ELR (cell line): ENCODE data around the gene TMEM63C.

Experiments used
- DNase-seq: peaks from one replicate; pipeline ENCODE4 v3.0.0-alpha.2; 2015; ENCODE audit warnings: low read depth

TMEM63C gene

GRCh38 chr14:77199590-77199989 lies 18.0 kb downstream of the TMEM63C start:
- no peak for DNase-seq

GRCh38 chr14:77200406-77200985 lies 18.9 kb downstream of the TMEM63C start:
- DNase-seq: no peak

GRCh38 chr14:77201696-77202095 lies 20.1 kb downstream of the TMEM63C start:
- DNase-seq: no peak

- DNase-seq: no peak
These were observed 22.2 kb downstream of the TMEM63C start for GRCh38 chr14:77203611-77204458.

GRCh38 chr14:77204459-77204771 lies 22.8 kb downstream of the TMEM63C start:
- DNase-seq: no peak

- DNase-seq: no peak
These were observed 23.3 kb downstream of the TMEM63C start for GRCh38 chr14:77204907-77205306.

- DNase-seq: no peak
These were observed 24.0 kb downstream of the TMEM63C start for GRCh38 chr14:77205566-77205965.

- DNase-seq: no peak
These were observed 24.7 kb downstream of the TMEM63C start for GRCh38 chr14:77206261-77206824.

GRCh38 chr14:77206877-77207389 lies 25.3 kb downstream of the TMEM63C start:
- DNase-seq: no peak

- DNase-seq: peak; percentile 55
These were observed 26.8 kb downstream of the TMEM63C start for GRCh38 chr14:77208291-77208978.

- DNase-seq: no peak
These were observed 27.4 kb downstream of the TMEM63C start for GRCh38 chr14:77208979-77209318.

- DNase-seq: no peak
These were observed 30.7 kb downstream of the TMEM63C start for GRCh38 chr14:77212097-77212870.

GRCh38 chr14:77212943-77213678 lies 31.5 kb downstream of the TMEM63C start:
- peak; percentile 50 for DNase-seq

- DNase-seq: no peak
These were observed 32.0 kb downstream of the TMEM63C start for GRCh38 chr14:77213679-77214016.

GRCh38 chr14:77214216-77214615 lies 32.6 kb downstream of the TMEM63C start:
- DNase-seq: no peak

- no peak for DNase-seq
These were observed 36.0 kb downstream of the TMEM63C start for GRCh38 chr14:77217551-77217950.

GRCh38 chr14:77219591-77219990 lies 38.0 kb downstream of the TMEM63C start:
- DNase-seq: no peak

GRCh38 chr14:77220246-77221017 lies 38.8 kb downstream of the TMEM63C start:
- DNase-seq: no peak

- DNase-seq: no peak
These were observed 39.8 kb downstream of the TMEM63C start for GRCh38 chr14:77221241-77221871.
